Dendritic cell treated with granulocyte-macrophage colony-stimulating factor and Interleukin-4, amounts not matched to agents 40 ng/mL and 50 ng/mL, for 4 days (primary cell): ENCODE results near the gene RRAGA.
A peak's percentile ranks its signal among the peaks of the same experiment; 100 is the strongest.
"Not testable (repeated sequence)": the region's sequence is repeated elsewhere in the genome, so short reads cannot be mapped to it uniquely, and the experiment has no call there.

Source experiments
- H3K27ac Mint-ChIP-seq: one replicate; pipeline ENCODE4 v1.8.0; 2022; ENCODE audit warnings: mild to moderate bottlenecking, mixed read lengths
- H3K27me3 Mint-ChIP-seq: one replicate; pipeline ENCODE4 v1.8.0; 2022; ENCODE audit warnings: mild to moderate bottlenecking, mixed read lengths
- H3K36me3 Mint-ChIP-seq: one replicate; pipeline ENCODE4 v1.8.0; 2022; ENCODE audit warnings: low read depth, mixed read lengths
- H3K4me1 Mint-ChIP-seq: one replicate; pipeline ENCODE4 v1.8.0; 2022; ENCODE audit warnings: low read depth, mixed read lengths
- H3K4me3 Mint-ChIP-seq: one replicate; pipeline ENCODE4 v1.8.0; 2022; ENCODE audit warnings: mild to moderate bottlenecking, moderate library complexity, mixed read lengths
- H3K9me3 Mint-ChIP-seq: one replicate; pipeline ENCODE4 v1.8.0; 2022; ENCODE audit warnings: mixed read lengths
- intact Hi-C: fragments of 100-400 bp; cut with micrococcal nuclease; formaldehyde crosslinking; loops from one replicate; pipeline ENCODE4 v1.15.0; 2022

RRAGA gene

GRCh38 chr9:19033015-19033414 is 16.2 kb upstream of the RRAGA start, which contains the start of gene SAXO1:
TSS of gene SAXO1 (minus strand) at chr9:19033209. CDS start at chr9:19032908, 301 bp downstream.
- peaks cover 6% of the 10 kb centered on the region for H3K27me3 Mint-ChIP-seq
- no peaks in the 10 kb centered on the region for H3K36me3 Mint-ChIP-seq
- intact Hi-C loops: no loop called here
- H3K4me1 Mint-ChIP-seq: peaks cover 5% of the 10 kb centered on the region
- H3K9me3 Mint-ChIP-seq: no peaks in the 10 kb centered on the region
- H3K27ac Mint-ChIP-seq: no peak within 1 kb of the TSS
- no peak within 1 kb of the TSS for H3K4me3 Mint-ChIP-seq

GRCh38 chr9:19036611-19037010 is 12.6 kb upstream of the RRAGA start:
- H3K9me3 Mint-ChIP-seq: no peaks in the 10 kb centered on the region
- no peak overlapping the region for H3K4me3 Mint-ChIP-seq
- intact Hi-C loops: no loop called here
- peaks cover 2% of the 10 kb centered on the region for H3K27me3 Mint-ChIP-seq
- H3K4me1 Mint-ChIP-seq: no peaks in the 10 kb centered on the region
- no peak overlapping the region for H3K27ac Mint-ChIP-seq
- H3K36me3 Mint-ChIP-seq: no peaks in the 10 kb centered on the region

- intact Hi-C loops: loop anchor here (1.0 to 5.0 kb wide), 6 partner anchors 52 to 407 kb away; partner anchors contain the start of genes DENND4C, HAUS6, PLIN2 and RPS6
- Mint-ChIP-seq H3K27ac (peak overlapping the region; percentile 98), H3K9me3 (no peaks in the 10 kb centered on the region), H3K4me3 (peak overlapping the region; percentile 93), H3K36me3 (peaks cover 25% of the 10 kb centered on the region), H3K4me1 (peaks cover 26% of the 10 kb centered on the region), H3K27me3 (no peaks in the 10 kb centered on the region)
These were observed 850 bp downstream of the RRAGA start for GRCh38 chr9:19049917-19050636.

- Mint-ChIP-seq H3K27me3 (no peaks in the 10 kb centered on the region), H3K27ac (peak overlapping the region; percentile 98), H3K36me3 (peaks cover 33% of the 10 kb centered on the region), H3K4me1 (peaks cover 26% of the 10 kb centered on the region), H3K4me3 (peak overlapping the region; percentile 93), H3K9me3 (no peaks in the 10 kb centered on the region)
- intact Hi-C loops: loop anchor here (1.0 kb wide), 1 partner anchor 123 kb away; no protein-coding TSS in a partner anchor
These were observed 1.7 kb downstream of the RRAGA start for GRCh38 chr9:19050637-19051591.

- Mint-ChIP-seq H3K4me1 (peaks cover 2% of the 10 kb centered on the region), H3K4me3 (no peak overlapping the region), H3K9me3 (no peaks in the 10 kb centered on the region), H3K27me3 (no peaks in the 10 kb centered on the region), H3K36me3 (peaks cover 76% of the 10 kb centered on the region), H3K27ac (no peak overlapping the region)
- intact Hi-C loops: no loop called here
These were observed 7.8 kb downstream of the RRAGA start for GRCh38 chr9:19057033-19057432.

GRCh38 chr9:19074229-19074628 is 25.0 kb downstream of the RRAGA start:
- Mint-ChIP-seq H3K27ac (no peak overlapping the region), H3K27me3 (no peaks in the 10 kb centered on the region), H3K4me3 (no peak overlapping the region), H3K36me3 (peaks cover 91% of the 10 kb centered on the region), H3K9me3 (no peaks in the 10 kb centered on the region), H3K4me1 (no peaks in the 10 kb centered on the region)
- intact Hi-C loops: no loop called here

- intact Hi-C loops: no loop called here
- H3K9me3 Mint-ChIP-seq: no peaks in the 10 kb centered on the region
- H3K4me3 Mint-ChIP-seq: no peak overlapping the region
- peaks cover 91% of the 10 kb centered on the region for H3K36me3 Mint-ChIP-seq
- no peaks in the 10 kb centered on the region for H3K4me1 Mint-ChIP-seq
- no peaks in the 10 kb centered on the region for H3K27me3 Mint-ChIP-seq
- no peak overlapping the region for H3K27ac Mint-ChIP-seq
These were observed 25.6 kb downstream of the RRAGA start for GRCh38 chr9:19074836-19075235.

GRCh38 chr9:19085295-19085694 is 36.1 kb downstream of the RRAGA start:
- H3K4me1 Mint-ChIP-seq: no peaks in the 10 kb centered on the region
- no peaks in the 10 kb centered on the region for H3K9me3 Mint-ChIP-seq
- H3K36me3 Mint-ChIP-seq: peaks cover 67% of the 10 kb centered on the region
- intact Hi-C loops: loop anchor here (10.0 kb wide), 1 partner anchor 370 kb away; no protein-coding TSS in a partner anchor
- H3K27ac Mint-ChIP-seq: no peak overlapping the region
- no peak overlapping the region for H3K4me3 Mint-ChIP-seq
- no peaks in the 10 kb centered on the region for H3K27me3 Mint-ChIP-seq

GRCh38 chr9:19087106-19088000 is 38.1 kb downstream of the RRAGA start:
- Mint-ChIP-seq H3K4me3 (no peak overlapping the region), H3K27ac (no peak overlapping the region), H3K4me1 (no peaks in the 10 kb centered on the region), H3K9me3 (no peaks in the 10 kb centered on the region), H3K27me3 (no peaks in the 10 kb centered on the region), H3K36me3 (peaks cover 66% of the 10 kb centered on the region)
- intact Hi-C loops: loop anchor here (10.0 kb wide), 1 partner anchor 367 kb away; no protein-coding TSS in a partner anchor

GRCh38 chr9:19097431-19097830 is 48.2 kb downstream of the RRAGA start:
- H3K27me3 Mint-ChIP-seq, H3K9me3 Mint-ChIP-seq, H3K4me3 Mint-ChIP-seq, H3K27ac Mint-ChIP-seq, intact Hi-C loops: not testable (repeated sequence)
- Mint-ChIP-seq H3K36me3 (peaks cover 48% of the 10 kb centered on the region), H3K4me1 (peaks cover 30% of the 10 kb centered on the region)
